ENCODE results near the gene B9D1. TPM values are rescaled to one million over a fixed set of nuclear protein-coding genes. Genes with fewer than 3 reads are reported as not detected.

B9D1 gene
- total RNA-seq, 3 donors from 2014 or later (not counting 1 experiment from before 2014, with no cell fraction given): 3.1 to 7.5 (median 3.7) TPM

DNA sequence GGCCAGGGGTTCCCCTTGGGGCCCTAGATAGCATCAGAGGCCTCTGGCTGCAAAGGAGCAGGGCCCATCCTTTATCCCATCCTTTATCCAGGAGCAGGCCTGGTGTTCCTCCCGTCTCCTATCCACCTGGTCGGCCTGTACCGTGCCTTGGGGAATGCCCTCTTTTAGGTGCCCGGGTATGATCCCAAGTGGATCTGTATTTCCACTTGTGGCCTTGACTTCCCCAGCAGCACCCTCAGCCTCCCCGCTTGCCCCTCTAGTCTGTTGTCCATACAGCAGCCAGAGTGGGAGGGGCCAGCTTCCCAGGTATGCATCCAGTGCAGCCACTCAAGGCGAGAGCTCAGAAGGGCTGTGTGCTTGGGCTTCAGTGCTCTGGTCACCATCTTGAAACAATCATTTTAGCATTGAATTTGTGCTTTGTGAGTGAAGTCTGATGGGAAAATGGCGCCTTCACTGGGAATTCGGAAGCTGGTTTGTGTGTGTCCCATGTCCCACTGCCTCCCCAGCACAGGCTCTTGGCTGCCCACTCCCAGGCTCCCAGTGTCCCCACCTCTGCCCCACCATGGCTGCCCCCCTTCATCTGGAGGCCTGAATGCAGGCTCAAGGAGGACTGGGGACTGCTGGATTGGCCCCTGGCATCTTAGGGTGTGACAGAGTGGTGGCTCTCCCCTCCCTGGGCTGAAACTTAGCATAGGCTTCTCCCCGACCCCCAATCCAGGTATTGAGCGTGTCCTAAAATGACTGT lies 45.2 kb upstream of the B9D1 start:
- TF ChIP-seq, protein P1, sequence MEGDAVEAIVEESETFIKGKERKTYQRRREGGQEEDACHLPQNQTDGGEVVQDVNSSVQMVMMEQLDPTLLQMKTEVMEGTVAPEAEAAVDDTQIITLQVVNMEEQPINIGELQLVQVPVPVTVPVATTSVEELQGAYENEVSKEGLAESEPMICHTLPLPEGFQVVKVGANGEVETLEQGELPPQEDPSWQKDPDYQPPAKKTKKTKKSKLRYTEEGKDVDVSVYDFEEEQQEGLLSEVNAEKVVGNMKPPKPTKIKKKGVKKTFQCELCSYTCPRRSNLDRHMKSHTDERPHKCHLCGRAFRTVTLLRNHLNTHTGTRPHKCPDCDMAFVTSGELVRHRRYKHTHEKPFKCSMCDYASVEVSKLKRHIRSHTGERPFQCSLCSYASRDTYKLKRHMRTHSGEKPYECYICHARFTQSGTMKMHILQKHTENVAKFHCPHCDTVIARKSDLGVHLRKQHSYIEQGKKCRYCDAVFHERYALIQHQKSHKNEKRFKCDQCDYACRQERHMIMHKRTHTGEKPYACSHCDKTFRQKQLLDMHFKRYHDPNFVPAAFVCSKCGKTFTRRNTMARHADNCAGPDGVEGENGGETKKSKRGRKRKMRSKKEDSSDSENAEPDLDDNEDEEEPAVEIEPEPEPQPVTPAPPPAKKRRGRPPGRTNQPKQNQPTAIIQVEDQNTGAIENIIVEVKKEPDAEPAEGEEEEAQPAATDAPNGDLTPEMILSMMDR (IDR thresholded peaks at IDR 0.05): no peak
- Histone ChIP-seq H3K27ac (ENCODE audit: low read length) (no peak overlapping the region), H3K4me1 (ENCODE audit: control insufficient read depth, insufficient read depth, low read length) (no peaks in the 10 kb centered on the region), H3K36me3 (ENCODE audit: control insufficient read depth, insufficient read depth, low read length) (no peaks in the 10 kb centered on the region), H3K4me3 (ENCODE audit: low read length) (no peak overlapping the region), H3K27me3 (ENCODE audit: control insufficient read depth, insufficient read depth, low read length) (peaks cover 4% of the 10 kb centered on the region), H3K9me3 (ENCODE audit: control insufficient read depth, insufficient read depth, low read length) (no peaks in the 10 kb centered on the region)
- DNase-seq (no peak), ATAC-seq (no peak)
- 97% methylated on average over 10 of the region's 10 CpGs for WGBS (ENCODE audit: insufficient coverage)
- Mint-ChIP-seq H3K4me3 (no peak overlapping the region), H3K27ac (no peak overlapping the region), H3K9me3 (no peaks in the 10 kb centered on the region), H3K4me1 (peaks cover 0 to 12% of the 10 kb centered on the region in 2 donors), H3K27me3 (ENCODE audit: low read depth in 2 of 2) (no peaks in the 10 kb centered on the region), H3K36me3 (no peaks in the 10 kb centered on the region)
- intact Hi-C loops (cut with micrococcal nuclease): no loop called here

DNA sequence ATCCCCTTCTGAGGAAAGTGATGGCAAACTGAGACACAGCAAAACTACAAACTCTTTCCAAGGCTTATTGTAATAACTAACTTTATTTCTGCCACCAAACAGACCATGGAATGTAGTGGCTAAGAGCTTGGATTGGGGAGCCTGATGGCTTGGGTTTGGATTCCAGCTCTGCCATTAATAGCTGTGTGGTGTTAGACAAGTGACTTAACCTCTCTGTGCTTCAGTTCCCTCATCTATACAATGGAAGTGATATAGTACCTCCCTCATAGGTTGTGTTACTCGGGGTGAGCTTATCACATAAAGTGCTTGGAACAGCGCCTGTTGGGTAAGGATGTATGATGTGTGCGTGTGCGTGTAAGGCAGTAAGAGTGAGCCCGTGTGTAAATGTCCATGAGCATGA lies 42.6 kb upstream of the B9D1 start:
- Histone ChIP-seq H3K27ac (ENCODE audit: low read length) (no peak overlapping the region), H3K27me3 (ENCODE audit: control insufficient read depth, insufficient read depth, low read length) (no peaks in the 10 kb centered on the region), H3K4me1 (ENCODE audit: control insufficient read depth, insufficient read depth, low read length) (no peaks in the 10 kb centered on the region), H3K36me3 (ENCODE audit: control insufficient read depth, insufficient read depth, low read length) (no peaks in the 10 kb centered on the region), H3K4me3 (ENCODE audit: low read length) (no peak overlapping the region), H3K9me3 (ENCODE audit: control insufficient read depth, insufficient read depth, low read length) (no peaks in the 10 kb centered on the region)
- Mint-ChIP-seq H3K4me3 (no peak overlapping the region), H3K9me3 (no peaks in the 10 kb centered on the region), H3K36me3 (no peaks in the 10 kb centered on the region), H3K4me1 (peaks cover 0 to 2% of the 10 kb centered on the region in 2 donors), H3K27ac (no peak overlapping the region), H3K27me3 (ENCODE audit: low read depth in 2 of 2) (no peaks in the 10 kb centered on the region)
- WGBS (ENCODE audit: insufficient coverage): 93% methylated on average over 5 of the region's 5 CpGs
- no peak for DNase-seq
- intact Hi-C loops (cut with micrococcal nuclease): no loop called here
- TF ChIP-seq, protein P1 (IDR thresholded peaks at IDR 0.05): no peak
- no peak for ATAC-seq

GRCh38 chr17:19404264-19404663 lies 41.7 kb upstream of the B9D1 start:
- Histone ChIP-seq H3K27ac (ENCODE audit: low read length) (no peak overlapping the region), H3K4me3 (ENCODE audit: low read length) (no peak overlapping the region), H3K4me1 (ENCODE audit: control insufficient read depth, insufficient read depth, low read length) (no peaks in the 10 kb centered on the region), H3K9me3 (ENCODE audit: control insufficient read depth, insufficient read depth, low read length) (no peaks in the 10 kb centered on the region), H3K27me3 (ENCODE audit: control insufficient read depth, insufficient read depth, low read length) (no peaks in the 10 kb centered on the region), H3K36me3 (ENCODE audit: control insufficient read depth, insufficient read depth, low read length) (no peaks in the 10 kb centered on the region)
- no peak for ATAC-seq
- no peak overlapping the region for H3K4me3 Mint-ChIP-seq
- WGBS (ENCODE audit: insufficient coverage): 71% methylated on average over 1 of the region's 1 CpG
- no peaks in the 10 kb centered on the region for H3K4me1 Mint-ChIP-seq
- H3K36me3 Mint-ChIP-seq: no peaks in the 10 kb centered on the region
- intact Hi-C loops (cut with micrococcal nuclease): no loop called here
- H3K27ac Mint-ChIP-seq: no peak overlapping the region
- H3K27me3 Mint-ChIP-seq (ENCODE audit: low read depth in 2 of 2): no peaks in the 10 kb centered on the region
- TF ChIP-seq, protein P1 (IDR thresholded peaks at IDR 0.05): no peak
- DNase-seq: no peak
- H3K9me3 Mint-ChIP-seq: no peaks in the 10 kb centered on the region

GRCh38 chr17:19403021-19403420 lies 40.5 kb upstream of the B9D1 start:
- no peaks in the 10 kb centered on the region for H3K36me3 Mint-ChIP-seq
- no peak for DNase-seq
- Histone ChIP-seq H3K9me3 (ENCODE audit: control insufficient read depth, insufficient read depth, low read length) (no peaks in the 10 kb centered on the region), H3K36me3 (ENCODE audit: control insufficient read depth, insufficient read depth, low read length) (no peaks in the 10 kb centered on the region), H3K4me3 (ENCODE audit: low read length) (no peak overlapping the region), H3K4me1 (ENCODE audit: control insufficient read depth, insufficient read depth, low read length) (no peaks in the 10 kb centered on the region), H3K27me3 (ENCODE audit: control insufficient read depth, insufficient read depth, low read length) (no peaks in the 10 kb centered on the region), H3K27ac (ENCODE audit: low read length) (no peak overlapping the region)
- peaks cover 5 to 6% of the 10 kb centered on the region in 2 donors for H3K4me1 Mint-ChIP-seq
- no peak overlapping the region for H3K27ac Mint-ChIP-seq
- TF ChIP-seq, protein P1 (IDR thresholded peaks at IDR 0.05): no peak
- intact Hi-C loops (cut with micrococcal nuclease): no loop called here
- no peak overlapping the region for H3K4me3 Mint-ChIP-seq
- H3K27me3 Mint-ChIP-seq (ENCODE audit: low read depth in 2 of 2): no peaks in the 10 kb centered on the region
- H3K9me3 Mint-ChIP-seq: no peaks in the 10 kb centered on the region
- WGBS (ENCODE audit: insufficient coverage): 95% methylated on average over 4 of the region's 4 CpGs
- no peak for ATAC-seq

Measured in natural killer cell (primary cell).